Left lobe of liver (tissue), 1 donor: ENCODE results near the gene SHISAL2B. TPM values are rescaled to one million over a fixed set of nuclear protein-coding genes. Genes with fewer than 3 reads are reported as not detected.

Source experiments
- total RNA-seq: library from RNA; stranded (reverse); gene quantifications from one replicate; pipeline ENCODE4 v1.2.1, GENCODE V29; 2021
- donor health status: DM: no; HTN: yes; CAD: no.

The SHISAL2B gene
- total RNA-seq, 1 donor from 2014 or later, result not detected

Other genes with a start within 250 kb of the SHISAL2B start
- gene RGS7BP, start 184.5 kb upstream of the SHISAL2B start, total RNA-seq, result 0.48 TPM
- 6.3 TPM for gene SREK1IP1, start 78.2 kb downstream of the SHISAL2B start, total RNA-seq
- gene CWC27, start 78.4 kb downstream of the SHISAL2B start, total RNA-seq, result 5.0 TPM